SK-N-SH treated with all-trans-retinoic acid at 6 μM for 48 hours (cell line): ENCODE measurements around the gene AGBL5.
"Not testable (repeated sequence)": the region's sequence is repeated elsewhere in the genome, so short reads cannot be mapped to it uniquely, and the experiment has no call there.

ENCODE experiments used
- ATAC-seq: fragments of 200-7000 bp; cut with Tn5 transposase; 3 replicates; pipeline ENCODE4 v1.9.1; 2020; ENCODE audit warnings: mild to moderate bottlenecking, moderate library complexity
- ARNTL ChIP-seq: fragments of 450-650 bp; formaldehyde crosslinking; IDR thresholded peaks from 2 replicates; pipeline ENCODE4 v1.5.0; 2020; ENCODE audit warnings: low read depth, mild to moderate bottlenecking, moderate library complexity, borderline replicate concordance
- BACH2 ChIP-seq: fragments of 250-450 bp; sonication (Bioruptor Pico); IDR thresholded peaks from 2 replicates; pipeline ENCODE4 v1.9.0; 2021; ENCODE audit warnings: mild to moderate bottlenecking, borderline replicate concordance
- CSDC2 ChIP-seq: fragments of 250-450 bp; sonication (Bioruptor Pico); IDR thresholded peaks from 2 replicates; pipeline ENCODE4 v1.5.0; 2020; ENCODE audit warnings: mild to moderate bottlenecking, moderate library complexity
- ESRRG ChIP-seq: fragments of 250-450 bp; sonication (Bioruptor Pico); IDR thresholded peaks from 2 replicates; pipeline ENCODE4 v1.6.1; 2021; ENCODE audit warnings: mild to moderate bottlenecking
- GLIS3 ChIP-seq: fragments of 250-450 bp; sonication (Bioruptor Pico); IDR thresholded peaks from 2 replicates; pipeline ENCODE4 v1.5.0; 2020; ENCODE audit warnings: mild to moderate bottlenecking, moderate library complexity
- ISL1 ChIP-seq: fragments of 250-450 bp; sonication (Bioruptor Pico); IDR thresholded peaks from 2 replicates; pipeline ENCODE4 v2.1.2; 2022; ENCODE audit warnings: mild to moderate bottlenecking, moderate library complexity
- OSR1 ChIP-seq: fragments of 250-450 bp; sonication (Bioruptor Pico); IDR thresholded peaks from 2 replicates; pipeline ENCODE4 v1.8.0; 2022; ENCODE audit warnings: moderate library complexity, mild to moderate bottlenecking, inconsistent platforms
- PPARA ChIP-seq: fragments of 250-450 bp; sonication (Bioruptor Pico); IDR thresholded peaks from 2 replicates; pipeline ENCODE4 v1.5.0; 2020; ENCODE audit warnings: mild to moderate bottlenecking, borderline replicate concordance
- RARB ChIP-seq: fragments of 250-450 bp; sonication (Bioruptor Pico); IDR thresholded peaks from 2 replicates; pipeline ENCODE4 v1.8.0; 2021; ENCODE audit warnings: mild to moderate bottlenecking, moderate library complexity
- SNAI2 ChIP-seq: fragments of 250-450 bp; sonication (Bioruptor Pico); IDR thresholded peaks from 2 replicates; pipeline ENCODE4 v1.5.0; 2020; ENCODE audit warnings: mild to moderate bottlenecking, moderate library complexity
- TCF4 ChIP-seq: fragments of 250-450 bp; sonication (Bioruptor Pico); IDR thresholded peaks from 2 replicates; pipeline ENCODE4 v1.8.0; 2021; ENCODE audit warnings: mild to moderate bottlenecking, moderate library complexity, borderline replicate concordance
- TOX ChIP-seq: fragments of 250-450 bp; sonication (Bioruptor Pico); IDR thresholded peaks from 2 replicates; pipeline ENCODE4 v1.8.0; 2021; ENCODE audit warnings: mild to moderate bottlenecking, moderate library complexity, borderline replicate concordance
- ZC3H10 ChIP-seq: fragments of 250-450 bp; sonication (Bioruptor Pico); IDR thresholded peaks from 2 replicates; pipeline ENCODE4 v1.5.1; 2021; ENCODE audit warnings: mild to moderate bottlenecking, moderate library complexity
- ZFP3 ChIP-seq: fragments of 250-450 bp; sonication (Bioruptor Pico); IDR thresholded peaks from 2 replicates; pipeline ENCODE4 v1.5.0; 2020; ENCODE audit warnings: mild to moderate bottlenecking, moderate library complexity
- ZFP30 ChIP-seq: fragments of 450-650 bp; formaldehyde crosslinking; IDR thresholded peaks from 2 replicates; pipeline ENCODE4 v1.5.0; 2022; ENCODE audit warnings: mild to moderate bottlenecking, moderate library complexity
- ZNF565 ChIP-seq: fragments of 450-650 bp; formaldehyde crosslinking; conservative IDR thresholded peaks from 2 replicates; pipeline ENCODE4 v1.5.0; 2020; ENCODE audit warnings: low read depth, mild to moderate bottlenecking, moderate library complexity
- ZNF70 ChIP-seq: fragments of 450-650 bp; formaldehyde crosslinking; IDR thresholded peaks from 2 replicates; pipeline ENCODE4 v1.5.0; 2020; ENCODE audit warnings: mild to moderate bottlenecking, moderate library complexity
- ZNF8 ChIP-seq: fragments of 450-650 bp; formaldehyde crosslinking; IDR thresholded peaks from 2 replicates; pipeline ENCODE4 v1.5.0; 2020; ENCODE audit warnings: mild to moderate bottlenecking, moderate library complexity
- TF ChIP-seq, protein P1 (sequence below): fragments of 250-450 bp; sonication (Bioruptor Pico); IDR thresholded peaks from 2 replicates; pipeline ENCODE4 v1.8.0; 2021; ENCODE audit warnings: low read depth, mild to moderate bottlenecking, moderate library complexity, borderline replicate concordance
- TF ChIP-seq, protein P2 (sequence below): fragments of 250-450 bp; sonication (Bioruptor Pico); IDR thresholded peaks from 2 replicates; pipeline ENCODE4 v1.8.0; 2020; ENCODE audit warnings: mild to moderate bottlenecking, moderate library complexity, borderline replicate concordance
- TF ChIP-seq, protein P3 (sequence below): fragments of 250-450 bp; sonication (Bioruptor Pico); IDR thresholded peaks from 2 replicates; pipeline ENCODE4 v1.5.1; 2021; ENCODE audit warnings: mild to moderate bottlenecking, moderate library complexity
- TF ChIP-seq, protein P4 (sequence below): fragments of 250-450 bp; sonication (Bioruptor Pico); IDR thresholded peaks from 2 replicates; pipeline ENCODE4 v1.5.1; 2020; ENCODE audit warnings: low read depth, mild to moderate bottlenecking, moderate library complexity

Gene AGBL5

DNA sequence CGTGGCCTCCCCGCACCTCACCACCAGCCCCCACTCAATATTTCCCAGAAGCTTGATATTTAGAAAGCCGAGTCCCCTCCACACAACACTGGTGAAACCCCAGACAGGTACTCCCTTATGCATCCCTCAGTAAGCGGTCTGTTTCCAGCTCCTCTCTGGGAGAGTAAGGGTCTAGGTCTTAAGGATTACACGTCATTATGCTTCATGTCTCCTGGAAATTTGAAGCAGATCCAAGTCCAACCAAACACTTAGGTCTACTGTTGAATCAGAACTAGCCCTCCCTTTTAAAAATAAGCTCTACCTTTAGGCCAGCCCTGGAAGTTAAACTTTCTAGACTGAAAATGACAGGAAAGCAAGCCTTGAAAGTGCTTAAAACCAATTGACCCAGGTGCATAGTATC is 21.5 kb downstream of the AGBL5 start:
- no peak; the same call in 2 of the 3 replicates for ATAC-seq
- TF ChIP-seq RARB (CRISPR knock-in tag): no peak
- TF ChIP-seq ZFP30: no peak
- TF ChIP-seq ZC3H10: no peak

DNA sequence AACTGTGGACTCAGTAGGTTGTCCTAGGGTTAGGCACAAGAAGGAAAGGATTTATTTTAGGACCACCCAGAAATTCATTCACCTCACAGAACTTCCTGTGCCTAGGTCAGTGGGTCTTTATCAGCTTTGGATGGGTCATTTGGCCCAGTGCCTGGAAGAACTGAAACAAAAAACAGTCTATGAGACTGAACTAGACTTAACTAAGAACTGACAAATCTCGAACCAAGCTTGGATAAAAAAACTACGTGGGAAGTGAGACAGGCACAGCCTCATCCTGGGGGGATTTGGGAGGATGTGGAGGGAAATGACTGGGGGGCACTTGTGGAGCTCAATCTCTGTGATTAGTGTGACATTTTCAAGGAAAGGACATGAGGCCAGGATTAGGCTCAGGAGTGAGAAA is 22.3 kb downstream of the AGBL5 start:
- TF ChIP-seq ZNF8 (CRISPR knock-in tag) (no peak), ISL1 (CRISPR knock-in tag) (no peak), ESRRG (no peak), GLIS3 (CRISPR knock-in tag) (no peak), ZFP3 (CRISPR knock-in tag) (no peak), TOX (CRISPR knock-in tag) (no peak), TCF4 (CRISPR knock-in tag) (no peak), OSR1 (CRISPR knock-in tag) (no peak), ZNF70 (no peak), ZNF565 (CRISPR knock-in tag) (no peak), RARB (CRISPR knock-in tag) (no peak), ZC3H10 (no peak)
- TF ChIP-seq, protein P1, sequence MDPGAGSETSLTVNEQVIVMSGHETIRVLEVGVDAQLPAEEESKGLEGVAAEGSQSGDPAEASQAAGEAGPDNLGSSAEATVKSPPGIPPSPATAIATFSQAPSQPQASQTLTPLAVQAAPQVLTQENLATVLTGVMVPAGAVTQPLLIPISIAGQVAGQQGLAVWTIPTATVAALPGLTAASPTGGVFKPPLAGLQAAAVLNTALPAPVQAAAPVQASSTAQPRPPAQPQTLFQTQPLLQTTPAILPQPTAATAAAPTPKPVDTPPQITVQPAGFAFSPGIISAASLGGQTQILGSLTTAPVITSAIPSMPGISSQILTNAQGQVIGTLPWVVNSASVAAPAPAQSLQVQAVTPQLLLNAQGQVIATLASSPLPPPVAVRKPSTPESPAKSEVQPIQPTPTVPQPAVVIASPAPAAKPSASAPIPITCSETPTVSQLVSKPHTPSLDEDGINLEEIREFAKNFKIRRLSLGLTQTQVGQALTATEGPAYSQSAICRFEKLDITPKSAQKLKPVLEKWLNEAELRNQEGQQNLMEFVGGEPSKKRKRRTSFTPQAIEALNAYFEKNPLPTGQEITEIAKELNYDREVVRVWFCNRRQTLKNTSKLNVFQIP: no peak
- TF ChIP-seq, protein P2, sequence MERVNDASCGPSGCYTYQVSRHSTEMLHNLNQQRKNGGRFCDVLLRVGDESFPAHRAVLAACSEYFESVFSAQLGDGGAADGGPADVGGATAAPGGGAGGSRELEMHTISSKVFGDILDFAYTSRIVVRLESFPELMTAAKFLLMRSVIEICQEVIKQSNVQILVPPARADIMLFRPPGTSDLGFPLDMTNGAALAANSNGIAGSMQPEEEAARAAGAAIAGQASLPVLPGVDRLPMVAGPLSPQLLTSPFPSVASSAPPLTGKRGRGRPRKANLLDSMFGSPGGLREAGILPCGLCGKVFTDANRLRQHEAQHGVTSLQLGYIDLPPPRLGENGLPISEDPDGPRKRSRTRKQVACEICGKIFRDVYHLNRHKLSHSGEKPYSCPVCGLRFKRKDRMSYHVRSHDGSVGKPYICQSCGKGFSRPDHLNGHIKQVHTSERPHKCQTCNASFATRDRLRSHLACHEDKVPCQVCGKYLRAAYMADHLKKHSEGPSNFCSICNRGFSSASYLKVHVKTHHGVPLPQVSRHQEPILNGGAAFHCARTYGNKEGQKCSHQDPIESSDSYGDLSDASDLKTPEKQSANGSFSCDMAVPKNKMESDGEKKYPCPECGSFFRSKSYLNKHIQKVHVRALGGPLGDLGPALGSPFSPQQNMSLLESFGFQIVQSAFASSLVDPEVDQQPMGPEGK (CRISPR knock-in tag): no peak
- ATAC-seq: no peak

DNA sequence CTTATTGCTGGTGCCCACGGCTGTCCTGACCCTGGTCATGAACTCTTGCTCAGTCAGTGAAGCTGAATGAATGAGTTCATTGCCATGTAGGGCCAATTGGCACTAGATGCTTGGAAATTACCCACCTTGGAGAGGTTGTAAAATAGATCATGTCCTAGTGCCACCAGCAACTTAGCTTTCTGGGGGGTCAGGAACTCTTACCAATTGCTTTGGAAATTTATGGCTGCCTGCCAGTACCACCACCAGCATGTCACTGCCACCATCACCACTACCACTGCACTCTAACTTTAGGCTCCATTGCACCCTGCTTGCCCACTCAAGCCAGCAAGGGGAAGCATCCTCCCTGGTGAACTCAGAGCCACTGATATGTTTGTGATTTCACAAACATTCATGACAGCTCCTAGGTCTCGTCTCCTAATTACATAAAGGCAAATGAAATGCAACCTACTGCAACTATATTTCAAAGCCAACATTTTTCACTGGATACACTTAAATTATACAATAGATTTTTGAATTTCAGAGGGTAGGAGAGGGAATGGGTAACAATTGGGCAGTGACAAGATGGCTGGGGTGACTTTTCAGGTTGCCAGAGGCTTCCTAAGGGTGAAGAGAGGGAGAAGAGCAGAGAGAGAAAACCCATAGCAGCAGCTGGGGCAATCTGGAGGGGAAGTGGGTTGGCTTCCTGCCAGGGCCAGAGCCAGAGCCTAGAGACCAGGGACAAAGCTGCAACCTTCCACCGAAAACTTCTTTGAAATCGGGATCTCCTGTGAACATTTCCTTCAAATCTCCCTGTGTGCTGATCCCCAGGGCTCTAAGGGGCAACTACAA is 23.5 kb downstream of the AGBL5 start:
- ATAC-seq: no peak
- TF ChIP-seq, protein P3, sequence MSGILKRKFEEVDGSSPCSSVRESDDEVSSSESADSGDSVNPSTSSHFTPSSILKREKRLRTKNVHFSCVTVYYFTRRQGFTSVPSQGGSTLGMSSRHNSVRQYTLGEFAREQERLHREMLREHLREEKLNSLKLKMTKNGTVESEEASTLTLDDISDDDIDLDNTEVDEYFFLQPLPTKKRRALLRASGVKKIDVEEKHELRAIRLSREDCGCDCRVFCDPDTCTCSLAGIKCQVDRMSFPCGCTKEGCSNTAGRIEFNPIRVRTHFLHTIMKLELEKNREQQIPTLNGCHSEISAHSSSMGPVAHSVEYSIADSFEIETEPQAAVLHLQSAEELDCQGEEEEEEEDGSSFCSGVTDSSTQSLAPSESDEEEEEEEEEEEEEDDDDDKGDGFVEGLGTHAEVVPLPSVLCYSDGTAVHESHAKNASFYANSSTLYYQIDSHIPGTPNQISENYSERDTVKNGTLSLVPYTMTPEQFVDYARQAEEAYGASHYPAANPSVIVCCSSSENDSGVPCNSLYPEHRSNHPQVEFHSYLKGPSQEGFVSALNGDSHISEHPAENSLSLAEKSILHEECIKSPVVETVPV (CRISPR knock-in tag): no peak
- TF ChIP-seq ESRRG (no peak), CSDC2 (no peak), BACH2 (CRISPR knock-in tag) (no peak), ZFP3 (CRISPR knock-in tag) (no peak), ZNF70 (no peak), ZC3H10 (no peak), RARB (CRISPR knock-in tag) (no peak), ZFP30 (no peak), PPARA (no peak), ARNTL (CRISPR knock-in tag) (no peak), SNAI2 (no peak)
- TF ChIP-seq, protein P1: no peak
- TF ChIP-seq, protein P4, sequence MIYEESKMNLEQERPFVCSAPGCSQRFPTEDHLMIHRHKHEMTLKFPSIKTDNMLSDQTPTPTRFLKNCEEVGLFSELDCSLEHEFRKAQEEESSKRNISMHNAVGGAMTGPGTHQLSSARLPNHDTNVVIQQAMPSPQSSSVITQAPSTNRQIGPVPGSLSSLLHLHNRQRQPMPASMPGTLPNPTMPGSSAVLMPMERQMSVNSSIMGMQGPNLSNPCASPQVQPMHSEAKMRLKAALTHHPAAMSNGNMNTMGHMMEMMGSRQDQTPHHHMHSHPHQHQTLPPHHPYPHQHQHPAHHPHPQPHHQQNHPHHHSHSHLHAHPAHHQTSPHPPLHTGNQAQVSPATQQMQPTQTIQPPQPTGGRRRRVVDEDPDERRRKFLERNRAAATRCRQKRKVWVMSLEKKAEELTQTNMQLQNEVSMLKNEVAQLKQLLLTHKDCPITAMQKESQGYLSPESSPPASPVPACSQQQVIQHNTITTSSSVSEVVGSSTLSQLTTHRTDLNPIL (CRISPR knock-in tag): no peak
- TF ChIP-seq, all 23 proteins: peak for 0

DNA sequence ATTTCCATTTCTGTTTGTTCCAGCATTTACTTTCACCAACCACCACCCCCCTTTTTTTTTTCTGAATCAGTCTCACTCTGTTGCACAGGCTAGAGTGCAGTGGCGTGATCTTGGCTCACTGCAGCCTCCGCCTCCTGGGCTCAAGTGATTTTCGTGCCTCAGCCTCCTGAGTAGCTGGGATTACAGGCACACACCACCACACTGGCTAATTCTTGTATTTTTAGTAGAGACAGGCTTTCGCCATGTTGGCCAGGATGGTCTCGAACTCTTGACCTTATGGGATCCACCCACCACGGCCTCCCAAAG is 24.1 kb downstream of the AGBL5 start:
- ATAC-seq: not testable (repeated sequence)
